OCI-LY3 (cell line): Measurements from ENCODE around the gene SIRT3.

Source experiments
- CTCF ChIP-seq: fragments of 200-600, 300-600 bp; sonication (generic); IDR thresholded peaks from 2 replicates; pipeline ENCODE4 v1.5.1; 2014; ENCODE audit warnings: antibody characterized with exemption, low read length, low read depth
- EZH2phosphoT487 ChIP-seq: fragments of 200-600 bp; shearing (Covaris generic); IDR thresholded peaks from 2 replicates; pipeline ENCODE4 v1.6.1; 2018; ENCODE audit warnings: antibody characterized with exemption, mixed run types, low read depth

- TF ChIP-seq CTCF (no peak), EZH2phosphoT487 (no peak)
Observed at GRCh38 chr11:205221-206001, 30.7 kb downstream of the SIRT3 start.
